PFSK-1 (cell line): ENCODE results near the gene ELP5.

Experiments
- FOXP2 ChIP-seq: optimal IDR thresholded peaks from 2 replicates; pipeline ENCODE3; 2011; ENCODE audit warnings: borderline replicate concordance, control low read depth, inconsistent platforms; ENCODE audit not compliant: insufficient read depth; ENCODE audit errors: extremely low read length, extremely low read depth
- POLR2AphosphoS5 ChIP-seq: IDR thresholded peaks from 2 replicates; pipeline ENCODE4 v1.6.1; 2012; ENCODE audit warnings: low read depth, mild to moderate bottlenecking, control low read depth, low read length, moderate library complexity
- REST ChIP-seq, 2 experiments: IDR thresholded peaks; 2 replicates each; pipeline versions ENCODE4 v1.6.1 to v1.8.0; 2011 to 2012; ENCODE audit warnings: low read depth in 2 of 2, low read length in 2 of 2, control low read depth in 1 of 2, inconsistent platforms in 1 of 2, mild to moderate bottlenecking in 1 of 2, moderate library complexity in 1 of 2; ENCODE audit not compliant: insufficient read depth in 1 of 2
- SIN3A ChIP-seq: IDR thresholded peaks from 2 replicates; pipeline ENCODE4 v1.6.1; 2012; ENCODE audit warnings: mild to moderate bottlenecking, low read length, moderate library complexity, borderline replicate concordance; ENCODE audit not compliant: insufficient read depth
- TAF1 ChIP-seq: IDR thresholded peaks from 2 replicates; pipeline ENCODE4 v1.6.1; 2012; ENCODE audit warnings: low read length, control low read depth, borderline replicate concordance; ENCODE audit not compliant: insufficient read depth

The ELP5 gene

GRCh38 chr17:7237761-7238419, 14.1 kb upstream of the ELP5 start:
- no peak for TF ChIP-seq REST (IDR thresholded peaks at IDR 0.05; ENCODE audit: insufficient read depth in 1 of 2, low read depth in 2 of 2, low read length in 2 of 2)
- TF ChIP-seq POLR2AphosphoS5 = peak; percentile 66
- no peak for TF ChIP-seq FOXP2
- TF ChIP-seq SIN3A = peak; percentile 46; the same call in 1 of the 2 replicates
- TF ChIP-seq TAF1 = peak; percentile 20; the same call in 1 of the 2 replicates

GRCh38 chr17:7238420-7239090, 13.5 kb upstream of the ELP5 start:
- TF ChIP-seq TAF1 = no peak

- TF ChIP-seq FOXP2 (peak; percentile 57), POLR2AphosphoS5 (peak; percentile 80), REST (IDR thresholded peaks at IDR 0.05; ENCODE audit: insufficient read depth in 1 of 2, low read depth in 2 of 2, low read length in 2 of 2) (no peak), SIN3A (peak; percentile 81; the same call in 1 of the 2 replicates), TAF1 (peak; percentile 81; the same call in 1 of the 2 replicates)
Observed at GRCh38 chr17:7239091-7240027, 12.7 kb upstream of the ELP5 start, which contains the start of gene PHF23. TSS of gene PHF23 (minus strand) at chr17:7239457. CDS start at chr17:7239279, 178 bp downstream.

GRCh38 chr17:7240375-7240774, 11.6 kb upstream of the ELP5 start:
- no peak for TF ChIP-seq SIN3A
- TF ChIP-seq TAF1 = no peak
- TF ChIP-seq FOXP2 = no peak
- TF ChIP-seq POLR2AphosphoS5 = no peak
- no peak for TF ChIP-seq REST (IDR thresholded peaks at IDR 0.05; ENCODE audit: insufficient read depth in 1 of 2, low read depth in 2 of 2, low read length in 2 of 2)

GRCh38 chr17:7241090-7241733, 10.8 kb upstream of the ELP5 start:
- TF ChIP-seq FOXP2 (no peak), TAF1 (no peak), REST (IDR thresholded peaks at IDR 0.05; ENCODE audit: insufficient read depth in 1 of 2, low read depth in 2 of 2, low read length in 2 of 2) (no peak), SIN3A (no peak), POLR2AphosphoS5 (no peak)
